GM19395 (cell line): ENCODE results near the gene GOLPH3L.
"Not testable (repeated sequence)": the region's sequence is repeated elsewhere in the genome, so short reads cannot be mapped to it uniquely, and the experiment has no call there.

Source experiments
- ATAC-seq: cut with Tn5 transposase; IDR thresholded peaks from one replicate; pipeline ENCODE4 v1.9.1; 2021; ENCODE audit warnings: mild to moderate bottlenecking, moderate library complexity; ENCODE audit not compliant: unreplicated experiment

GOLPH3L gene

GRCh38 chr1:150661156-150661555 lies 35.8 kb downstream of the GOLPH3L start:
- no peak for ATAC-seq

- no peak for ATAC-seq
Observed at GRCh38 chr1:150660584-150660983, 36.4 kb downstream of the GOLPH3L start.

DNA sequence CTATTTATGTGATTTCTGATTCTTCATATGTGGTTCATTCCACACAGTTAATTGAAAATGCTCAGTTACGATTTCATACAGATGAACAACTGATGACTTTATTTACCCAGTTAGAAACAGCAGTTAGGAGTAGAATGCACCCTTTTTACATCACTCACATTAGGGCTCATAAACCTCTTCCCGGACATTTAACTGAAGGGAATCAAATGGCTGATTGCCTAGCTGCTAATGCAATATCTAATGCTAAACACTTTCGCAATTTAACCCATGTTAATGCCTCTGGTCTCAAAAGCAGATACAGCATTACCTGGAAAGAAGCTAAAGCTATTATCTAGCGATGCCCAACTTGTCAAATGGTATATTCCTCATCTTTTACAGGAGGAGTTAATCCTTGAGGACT lies 39.9 kb downstream of the GOLPH3L start:
- not testable (repeated sequence) for ATAC-seq

- not testable (repeated sequence) for ATAC-seq
Observed at GRCh38 chr1:150654635-150655034, 42.3 kb downstream of the GOLPH3L start.

- no peak for ATAC-seq
Observed at GRCh38 chr1:150650193-150650592, 46.8 kb downstream of the GOLPH3L start.

DNA sequence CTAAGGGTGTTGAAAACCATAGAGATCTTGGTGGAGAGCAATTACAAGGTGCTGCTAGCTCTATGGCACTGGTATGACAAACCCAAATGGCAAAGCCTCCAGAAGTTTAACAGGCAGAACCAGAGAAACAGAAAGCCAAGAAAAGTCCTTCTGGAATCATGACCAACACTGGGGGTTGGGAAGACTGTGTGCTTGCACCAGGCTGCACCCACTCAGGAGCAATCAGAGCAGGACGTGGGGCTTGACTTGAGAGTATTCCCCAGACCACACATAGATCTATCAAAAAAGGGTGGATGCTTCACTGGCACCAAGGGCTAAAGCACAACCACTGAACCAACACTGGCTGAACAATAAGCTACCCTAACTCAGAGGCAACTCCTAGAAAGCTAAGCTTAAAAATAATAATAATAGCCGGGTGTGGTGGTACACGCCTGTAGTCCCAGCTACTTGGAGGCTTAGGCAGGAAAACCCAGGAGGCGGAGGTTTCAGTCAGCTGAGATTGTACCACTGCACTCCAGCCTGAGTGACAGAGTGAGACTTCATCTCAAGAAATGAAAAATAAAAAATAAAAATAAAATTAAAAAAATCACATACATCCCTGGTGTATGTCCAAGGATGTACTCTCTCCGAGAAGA lies 47.4 kb downstream of the GOLPH3L start:
- no peak for ATAC-seq

DNA sequence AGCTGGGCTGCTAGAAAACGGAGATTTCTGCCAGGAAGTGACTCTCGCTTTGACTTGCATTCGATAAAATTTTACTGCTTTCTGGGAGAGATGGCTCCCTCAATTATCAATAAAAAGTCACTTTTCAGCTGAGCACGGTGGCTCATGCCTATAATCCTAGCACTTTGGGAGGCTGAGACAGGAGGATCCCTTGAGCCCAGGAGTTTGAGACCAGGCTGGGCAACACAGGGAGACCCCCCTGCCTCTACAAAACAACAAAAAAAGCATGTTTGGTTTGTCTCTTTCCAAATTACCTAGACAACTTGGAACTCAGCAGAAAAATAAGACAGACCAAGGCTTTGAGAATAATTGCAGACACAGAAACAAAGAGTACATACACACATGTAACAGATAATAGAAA lies 54.7 kb downstream of the GOLPH3L start:
- no peak for ATAC-seq

DNA sequence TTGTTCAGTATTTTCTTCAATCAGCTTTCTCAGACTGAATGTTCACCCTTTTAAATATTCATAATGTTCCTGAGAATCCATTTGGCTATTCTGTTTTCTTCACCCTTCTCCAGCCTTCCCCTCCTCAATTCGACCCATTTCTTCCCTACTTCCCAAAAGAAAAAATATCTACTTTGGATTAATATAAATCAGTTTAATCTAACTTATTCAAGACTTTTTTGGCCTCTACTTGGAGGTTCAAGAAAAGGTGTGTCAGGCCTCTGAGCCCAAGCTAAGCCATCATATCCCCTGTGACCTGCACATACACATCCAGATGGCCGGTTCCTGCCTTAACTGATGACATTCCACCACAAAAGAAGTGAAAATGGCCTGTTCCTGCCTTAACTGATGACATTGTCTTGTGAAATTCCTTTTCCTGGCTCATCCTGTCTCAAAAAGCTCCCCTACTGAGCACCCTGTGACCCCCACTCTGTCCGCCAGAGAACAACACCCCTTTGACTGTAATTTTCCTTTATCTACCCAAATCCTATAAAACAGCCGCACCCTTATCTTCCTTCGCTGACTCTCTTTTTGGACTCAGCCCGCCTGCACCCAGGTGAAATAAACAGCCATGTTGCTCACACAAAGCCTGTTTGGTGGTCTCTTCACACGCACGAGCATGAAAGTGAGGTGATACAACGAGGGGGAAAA lies 55.7 kb downstream of the GOLPH3L start:
- ATAC-seq = not testable (repeated sequence)

DNA sequence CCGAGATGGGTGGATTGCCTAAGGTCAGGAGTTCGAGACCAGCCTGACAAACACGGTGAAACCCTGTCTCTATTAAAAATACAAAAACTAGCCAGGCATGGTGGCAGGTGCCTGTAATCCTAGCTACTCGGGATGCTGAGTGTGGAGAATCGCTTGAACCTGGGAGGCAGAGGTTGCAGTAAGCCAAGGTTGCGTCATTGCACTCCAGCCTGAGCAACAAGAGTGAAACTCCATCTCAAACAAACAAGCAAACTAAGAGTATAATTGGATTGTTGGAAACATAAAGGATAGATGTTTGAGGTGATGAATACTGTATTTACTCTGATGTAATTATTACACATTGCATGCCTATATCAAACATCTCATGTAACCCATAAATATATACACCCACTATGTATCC lies 58.5 kb downstream of the GOLPH3L start:
- not testable (repeated sequence) for ATAC-seq

GRCh38 chr1:150634839-150635622 lies 61.9 kb downstream of the GOLPH3L start:
- not testable (repeated sequence) for ATAC-seq

DNA sequence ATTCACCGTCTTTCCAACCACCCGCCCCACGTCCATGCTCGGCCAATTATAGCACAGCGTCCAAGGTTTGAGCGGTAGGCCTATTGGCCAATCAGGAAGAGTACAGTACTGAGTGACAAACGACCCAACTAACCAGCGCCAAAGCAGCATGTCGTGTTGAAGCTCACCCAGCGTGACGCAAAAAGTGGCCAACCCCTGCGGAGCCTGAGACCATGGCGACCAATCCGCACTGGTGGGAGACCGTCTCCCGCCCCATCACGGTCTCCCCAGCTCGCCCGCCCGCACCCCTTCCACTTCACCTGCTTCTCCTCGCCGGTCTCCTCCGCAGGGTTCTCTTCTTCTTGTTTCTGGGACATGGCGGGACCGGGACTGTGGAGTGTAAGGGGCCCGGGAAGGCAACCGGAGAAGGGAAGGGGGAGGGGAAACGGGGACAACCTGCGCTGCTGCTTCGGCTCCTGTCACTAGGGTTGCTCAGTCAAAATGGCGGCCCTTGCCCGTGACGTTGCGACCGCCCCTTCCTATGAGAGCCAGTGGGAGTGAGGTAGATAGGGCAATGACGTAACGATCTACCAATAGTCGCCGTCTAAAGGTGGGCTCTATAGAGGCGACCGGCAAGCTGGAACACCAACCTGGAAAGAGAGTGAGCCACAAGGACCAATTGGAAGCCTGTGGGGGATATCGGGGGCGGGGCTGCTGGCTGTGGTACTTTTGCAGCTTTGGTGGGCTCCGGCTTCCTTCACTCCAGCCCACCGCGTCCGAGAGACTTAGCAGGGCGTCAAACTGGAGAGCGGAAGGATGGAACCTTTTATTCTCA lies 67.6 kb downstream of the GOLPH3L start, which contains the start of gene ENSA:
Gene ENSA (minus strand): TSS at position 498 of the 814 bp plus-strand sequence. CDS start 142 bp downstream, at position 356.
- ATAC-seq = peak; percentile 93

DNA sequence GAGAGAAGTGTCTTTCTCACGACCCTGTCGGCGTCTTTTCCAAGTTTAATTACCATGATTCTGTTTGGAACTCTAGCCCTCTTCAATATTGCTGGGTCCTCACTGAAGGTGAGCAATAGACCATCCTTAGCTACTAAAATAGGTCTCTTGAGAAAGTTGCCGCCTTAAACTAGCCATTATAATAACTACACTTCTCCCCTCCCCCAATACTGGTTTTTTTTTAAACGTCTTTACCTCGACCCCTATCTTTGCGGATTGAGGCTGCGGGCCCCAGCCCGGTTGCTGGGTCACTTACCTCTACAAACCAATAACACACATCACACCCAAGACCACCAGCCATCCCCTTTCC lies 68.2 kb downstream of the GOLPH3L start:
- no peak for ATAC-seq

GRCh38 chr1:150627826-150628410 lies 69.0 kb downstream of the GOLPH3L start:
- no peak for ATAC-seq

DNA sequence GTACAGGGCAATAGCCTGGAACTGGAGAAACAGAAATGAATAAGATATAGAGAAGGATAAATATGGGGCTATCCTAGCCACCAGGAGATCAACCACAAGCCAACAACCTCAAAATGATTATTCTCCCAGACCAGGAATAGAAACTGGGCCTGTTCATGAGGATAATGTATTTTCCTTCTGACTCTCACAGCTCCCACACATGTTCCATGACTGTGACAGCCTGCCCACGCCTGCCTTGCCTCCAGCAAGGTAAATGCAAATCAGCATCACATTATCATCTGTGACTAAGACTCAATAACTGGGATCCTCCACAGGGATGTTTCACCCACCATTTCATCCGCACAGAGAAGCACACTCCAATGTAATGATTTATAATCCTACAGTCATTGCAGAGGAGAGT lies 70.8 kb downstream of the GOLPH3L start:
- ATAC-seq = no peak

DNA sequence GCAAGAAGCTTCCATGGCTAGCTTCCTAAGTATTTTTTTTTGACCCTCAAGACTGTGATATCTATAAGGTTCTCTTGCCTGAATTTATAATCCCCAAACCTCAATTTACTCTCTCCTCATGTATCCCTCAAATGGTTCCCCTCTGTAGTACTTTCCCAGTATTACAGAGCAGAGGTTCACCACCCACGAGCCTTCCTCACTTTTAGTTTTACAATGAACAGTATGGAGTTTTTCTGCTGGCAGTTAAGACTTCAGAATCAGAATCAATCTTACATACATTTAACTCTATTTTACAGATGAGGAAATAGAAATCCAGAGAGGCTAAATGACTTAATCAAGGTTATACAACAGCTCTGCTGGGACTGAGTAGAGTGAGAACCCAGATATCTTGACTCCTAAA lies 72.4 kb downstream of the GOLPH3L start:
- ATAC-seq = not testable (repeated sequence)

DNA sequence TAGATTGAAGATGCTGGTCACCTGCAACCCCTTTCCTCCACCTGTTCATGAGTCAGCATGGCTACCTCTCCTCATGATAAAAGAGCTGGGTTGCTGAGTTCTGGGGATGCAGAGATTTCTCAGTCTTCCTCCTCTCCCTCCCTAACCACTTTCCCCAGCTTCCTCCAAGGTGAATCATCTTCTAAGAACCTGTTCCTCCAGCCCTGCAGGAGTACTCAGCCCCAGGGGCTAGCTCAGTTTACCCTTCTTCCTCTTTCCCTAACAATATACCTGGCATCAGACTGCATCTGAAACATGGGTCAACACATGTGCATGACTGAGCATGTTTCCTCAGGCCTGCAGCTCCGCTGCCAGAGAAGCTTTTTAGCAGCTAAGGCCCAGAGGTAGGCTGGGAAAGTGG lies 72.8 kb downstream of the GOLPH3L start:
- ATAC-seq = not testable (repeated sequence)

DNA sequence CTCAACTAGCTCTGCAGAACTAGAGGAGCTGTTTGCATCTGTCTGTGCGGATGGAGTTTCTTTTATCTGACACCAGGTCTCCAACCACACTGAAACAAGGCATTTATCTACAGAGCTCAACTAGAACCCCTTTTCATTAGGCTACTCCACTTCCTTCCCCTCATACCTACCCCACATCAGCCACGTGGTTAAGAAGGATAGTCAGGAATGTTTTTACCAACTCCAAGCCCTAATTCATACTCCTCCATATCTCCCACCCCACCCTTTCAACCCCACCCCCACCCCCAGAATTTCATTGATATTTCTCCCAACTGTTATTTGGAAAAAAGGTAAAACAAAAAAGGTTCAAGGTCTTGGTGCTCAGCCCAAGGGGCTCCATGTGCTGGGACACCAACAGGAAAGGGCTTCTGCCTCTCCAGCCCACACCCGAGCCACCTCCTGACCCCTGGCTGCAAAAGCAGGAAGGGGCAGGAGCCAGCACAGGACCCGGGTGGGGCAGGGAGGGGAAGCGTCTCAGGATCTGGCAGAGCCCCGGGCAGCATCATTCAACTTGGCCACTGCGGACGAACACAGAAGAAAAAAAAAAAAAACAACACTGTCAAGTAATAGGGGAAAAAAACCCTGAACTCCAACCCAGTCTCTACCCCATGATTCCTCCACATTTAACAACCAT lies 74.5 kb downstream of the GOLPH3L start:
- no peak for ATAC-seq

DNA sequence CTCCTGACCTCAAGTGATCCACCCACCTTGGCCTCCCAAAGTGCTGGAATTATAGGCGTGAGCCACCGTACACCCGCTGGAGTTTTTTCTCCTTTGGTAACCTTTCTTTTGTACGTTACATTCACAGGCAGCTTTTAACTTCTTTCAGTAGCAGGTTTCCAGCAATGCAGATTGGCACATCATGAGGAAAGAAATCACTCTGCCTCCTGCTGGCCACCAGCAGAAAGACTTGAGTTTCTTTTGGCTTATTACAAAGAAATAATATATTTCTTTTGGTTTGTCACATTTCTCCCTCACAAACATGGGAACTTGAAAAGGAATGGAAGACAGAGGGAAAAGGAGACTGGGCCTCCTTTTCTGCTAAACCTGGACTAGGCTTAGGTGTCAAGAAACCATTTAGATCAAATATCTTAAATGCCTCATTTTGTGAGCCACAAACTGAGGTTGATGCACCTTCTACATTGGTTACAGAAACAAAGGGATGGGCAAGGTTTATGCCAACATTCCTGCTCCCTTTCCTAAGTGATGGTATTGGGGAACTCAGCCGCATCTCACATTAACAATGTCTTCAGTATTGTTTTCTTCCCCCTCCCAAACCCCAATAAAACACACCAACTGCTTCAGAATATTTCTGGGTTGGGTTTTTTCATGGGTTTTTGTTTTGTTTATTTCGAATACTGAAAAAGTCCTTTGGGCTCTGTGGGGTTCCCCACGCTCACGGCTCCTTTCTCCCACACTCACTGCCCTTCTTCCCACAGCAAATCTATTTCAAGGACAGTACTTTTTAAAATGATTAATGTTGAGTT lies 75.3 kb downstream of the GOLPH3L start:
- no peak for ATAC-seq

DNA sequence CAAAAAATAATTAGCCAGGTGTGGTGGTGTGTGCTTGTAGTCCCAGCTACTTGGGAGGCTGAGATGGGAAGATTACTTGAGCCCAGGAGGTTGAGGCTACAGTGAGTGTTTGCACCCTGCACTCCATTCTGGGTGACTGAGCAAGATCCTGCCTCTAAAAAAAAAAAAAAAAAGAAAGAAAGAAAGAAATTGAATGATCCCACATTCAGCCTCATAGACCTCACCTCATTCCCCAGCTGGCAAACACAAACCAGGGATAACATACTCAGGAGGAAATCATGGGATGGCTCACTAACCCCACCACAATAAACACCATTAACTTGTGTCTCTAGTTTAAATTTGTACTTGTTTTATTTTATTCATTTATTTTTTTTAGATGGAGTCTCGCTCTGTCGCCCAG lies 76.0 kb downstream of the GOLPH3L start:
- no peak for ATAC-seq
